ENCODE results near the gene KCNN1. TPM values are rescaled to one million over a fixed set of nuclear protein-coding genes. Genes with fewer than 3 reads are reported as not detected.

Gene KCNN1
- total and polyA plus RNA-seq, 2 of the 13 experiments (the other 11 are each of a cell fraction or from before 2014, with no cell fraction given) = 0.04 TPM; not detected in 1

GRCh38 chr19:18021121-18021755, 54.3 kb downstream of the KCNN1 start (continued):
- TF ChIP-seq FOXC1 (CRISPR knock-in tag; IDR thresholded peaks at IDR 0.05; ENCODE audit: borderline replicate concordance) (no peak), NR2F1 (CRISPR knock-in tag; IDR thresholded peaks at IDR 0.05) (no peak), ZNF30 (CRISPR knock-in tag; IDR thresholded peaks at IDR 0.05) (no peak), ZNF225 (CRISPR knock-in tag; IDR thresholded peaks at IDR 0.05) (no peak), GATA4 (IDR thresholded peaks at IDR 0.05; ENCODE audit: borderline replicate concordance, low read depth) (no peak), PRPF4 (IDR thresholded peaks at IDR 0.05; ENCODE audit: low read depth, low read length, poor library complexity, severe bottlenecking) (no peak), PITX1 (CRISPR knock-in tag; IDR thresholded peaks at IDR 0.05) (no peak), GLI4 (CRISPR knock-in tag; IDR thresholded peaks at IDR 0.05; ENCODE audit: borderline replicate concordance) (no peak), AGO2 (optimal IDR thresholded peaks at IDR 0.05; ENCODE audit: low read depth, low read length) (peak; percentile 46), TSC22D2 (CRISPR knock-in tag; IDR thresholded peaks at IDR 0.05; ENCODE audit: borderline replicate concordance) (no peak), CENPT (CRISPR knock-in tag; IDR thresholded peaks at IDR 0.05; ENCODE audit: low read depth) (no peak), CREB3 (CRISPR knock-in tag; IDR thresholded peaks at IDR 0.05) (no peak), MAX (IDR thresholded peaks at IDR 0.05) (0 out of 2 replicates have a peak, but pooled peaks have one; percentile 28), SIN3A (IDR thresholded peaks at IDR 0.05; ENCODE audit: borderline replicate concordance, low read depth, low read length) (peak; percentile 29; the same call in 1 of the 2 replicates), NAIF1 (CRISPR knock-in tag; IDR thresholded peaks at IDR 0.05; ENCODE audit: borderline replicate concordance) (no peak), ZEB1 (IDR thresholded peaks at IDR 0.05; ENCODE audit: insufficient replicate concordance, low read depth) (no peak), ZMAT3 (CRISPR knock-in tag; conservative IDR thresholded peaks at IDR 0.05) (no peak), NFIB (CRISPR knock-in tag; IDR thresholded peaks at IDR 0.05; ENCODE audit: borderline replicate concordance) (no peak), ZNF263 (CRISPR knock-in tag; IDR thresholded peaks at IDR 0.05) (peak; percentile 40; the same call in 1 of the 2 replicates), ZSCAN20 (CRISPR knock-in tag; IDR thresholded peaks at IDR 0.05; ENCODE audit: borderline replicate concordance) (no peak)
- TF ChIP-seq, protein P1, sequence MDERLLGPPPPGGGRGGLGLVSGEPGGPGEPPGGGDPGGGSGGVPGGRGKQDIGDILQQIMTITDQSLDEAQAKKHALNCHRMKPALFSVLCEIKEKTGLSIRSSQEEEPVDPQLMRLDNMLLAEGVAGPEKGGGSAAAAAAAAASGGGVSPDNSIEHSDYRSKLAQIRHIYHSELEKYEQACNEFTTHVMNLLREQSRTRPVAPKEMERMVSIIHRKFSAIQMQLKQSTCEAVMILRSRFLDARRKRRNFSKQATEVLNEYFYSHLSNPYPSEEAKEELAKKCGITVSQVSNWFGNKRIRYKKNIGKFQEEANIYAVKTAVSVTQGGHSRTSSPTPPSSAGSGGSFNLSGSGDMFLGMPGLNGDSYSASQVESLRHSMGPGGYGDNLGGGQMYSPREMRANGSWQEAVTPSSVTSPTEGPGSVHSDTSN (CRISPR knock-in tag; IDR thresholded peaks at IDR 0.05) = no peak
- TF ChIP-seq, protein P2, sequence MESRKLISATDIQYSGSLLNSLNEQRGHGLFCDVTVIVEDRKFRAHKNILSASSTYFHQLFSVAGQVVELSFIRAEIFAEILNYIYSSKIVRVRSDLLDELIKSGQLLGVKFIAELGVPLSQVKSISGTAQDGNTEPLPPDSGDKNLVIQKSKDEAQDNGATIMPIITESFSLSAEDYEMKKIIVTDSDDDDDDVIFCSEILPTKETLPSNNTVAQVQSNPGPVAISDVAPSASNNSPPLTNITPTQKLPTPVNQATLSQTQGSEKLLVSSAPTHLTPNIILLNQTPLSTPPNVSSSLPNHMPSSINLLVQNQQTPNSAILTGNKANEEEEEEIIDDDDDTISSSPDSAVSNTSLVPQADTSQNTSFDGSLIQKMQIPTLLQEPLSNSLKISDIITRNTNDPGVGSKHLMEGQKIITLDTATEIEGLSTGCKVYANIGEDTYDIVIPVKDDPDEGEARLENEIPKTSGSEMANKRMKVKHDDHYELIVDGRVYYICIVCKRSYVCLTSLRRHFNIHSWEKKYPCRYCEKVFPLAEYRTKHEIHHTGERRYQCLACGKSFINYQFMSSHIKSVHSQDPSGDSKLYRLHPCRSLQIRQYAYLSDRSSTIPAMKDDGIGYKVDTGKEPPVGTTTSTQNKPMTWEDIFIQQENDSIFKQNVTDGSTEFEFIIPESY (CRISPR knock-in tag; IDR thresholded peaks at IDR 0.05) = peak; percentile 2; the same call in 1 of the 2 replicates
- TF ChIP-seq, protein P3, sequence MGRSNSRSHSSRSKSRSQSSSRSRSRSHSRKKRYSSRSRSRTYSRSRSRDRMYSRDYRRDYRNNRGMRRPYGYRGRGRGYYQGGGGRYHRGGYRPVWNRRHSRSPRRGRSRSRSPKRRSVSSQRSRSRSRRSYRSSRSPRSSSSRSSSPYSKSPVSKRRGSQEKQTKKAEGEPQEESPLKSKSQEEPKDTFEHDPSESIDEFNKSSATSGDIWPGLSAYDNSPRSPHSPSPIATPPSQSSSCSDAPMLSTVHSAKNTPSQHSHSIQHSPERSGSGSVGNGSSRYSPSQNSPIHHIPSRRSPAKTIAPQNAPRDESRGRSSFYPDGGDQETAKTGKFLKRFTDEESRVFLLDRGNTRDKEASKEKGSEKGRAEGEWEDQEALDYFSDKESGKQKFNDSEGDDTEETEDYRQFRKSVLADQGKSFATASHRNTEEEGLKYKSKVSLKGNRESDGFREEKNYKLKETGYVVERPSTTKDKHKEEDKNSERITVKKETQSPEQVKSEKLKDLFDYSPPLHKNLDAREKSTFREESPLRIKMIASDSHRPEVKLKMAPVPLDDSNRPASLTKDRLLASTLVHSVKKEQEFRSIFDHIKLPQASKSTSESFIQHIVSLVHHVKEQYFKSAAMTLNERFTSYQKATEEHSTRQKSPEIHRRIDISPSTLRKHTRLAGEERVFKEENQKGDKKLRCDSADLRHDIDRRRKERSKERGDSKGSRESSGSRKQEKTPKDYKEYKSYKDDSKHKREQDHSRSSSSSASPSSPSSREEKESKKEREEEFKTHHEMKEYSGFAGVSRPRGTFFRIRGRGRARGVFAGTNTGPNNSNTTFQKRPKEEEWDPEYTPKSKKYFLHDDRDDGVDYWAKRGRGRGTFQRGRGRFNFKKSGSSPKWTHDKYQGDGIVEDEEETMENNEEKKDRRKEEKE (IDR thresholded peaks at IDR 0.05) = no peak
